H9 (cell line): ENCODE measurements around the gene FAM20A. TPM values are rescaled to one million over a fixed set of nuclear protein-coding genes. Genes with fewer than 3 reads are reported as not detected.

Experiments used
- DNase-seq: peaks from one replicate; pipeline ENCODE4 v3.0.0-alpha.2; 2017
- H2AFZ ChIP-seq: one replicate; pipeline ENCODE4 v1.6.1; 2013; ENCODE audit warnings: mild to moderate bottlenecking, low read length, control low read depth, moderate library complexity
- H2AK5ac ChIP-seq: 2 replicates; pipeline ENCODE4 v1.6.1; 2013; ENCODE audit warnings: low read length, control low read depth, mixed read lengths; ENCODE audit not compliant: insufficient read length
- H2BK120ac ChIP-seq: one replicate; pipeline ENCODE4 v1.6.1; 2013; ENCODE audit warnings: low read depth, mild to moderate bottlenecking, low read length, control low read depth, inconsistent platforms; ENCODE audit not compliant: poor library complexity, severe bottlenecking
- H2BK12ac ChIP-seq: 2 replicates; pipeline ENCODE4 v1.6.1; 2013; ENCODE audit warnings: low read length, control low read depth, mixed read lengths, low read depth; ENCODE audit not compliant: insufficient read length
- H2BK15ac ChIP-seq: 2 replicates; pipeline ENCODE4 v1.6.1; 2013; ENCODE audit warnings: low read depth, low read length, control low read depth
- H2BK20ac ChIP-seq: one replicate; pipeline ENCODE4 v1.6.1; 2013; ENCODE audit warnings: low read depth, mild to moderate bottlenecking, low read length, control low read depth, inconsistent platforms; ENCODE audit not compliant: poor library complexity, severe bottlenecking
- H2BK5ac ChIP-seq: 2 replicates; pipeline ENCODE4 v1.6.1; 2013; ENCODE audit warnings: low read length, control low read depth, mixed read lengths; ENCODE audit not compliant: insufficient read length
- H3K14ac ChIP-seq: 2 replicates; pipeline ENCODE4 v1.6.1; 2013; ENCODE audit warnings: low read length, control low read depth; ENCODE audit not compliant: insufficient read depth
- H3K18ac ChIP-seq: 2 replicates; pipeline ENCODE4 v1.6.1; 2013; ENCODE audit warnings: low read depth, mild to moderate bottlenecking, mixed read lengths, low read length, control low read depth; ENCODE audit not compliant: insufficient read length
- H3K23ac ChIP-seq: 2 replicates; pipeline ENCODE4 v1.6.1; 2013; ENCODE audit warnings: low read length, control low read depth, mixed read lengths, low read depth; ENCODE audit not compliant: insufficient read length
- H3K23me2 ChIP-seq: 2 replicates; pipeline ENCODE4 v1.6.1; 2013; ENCODE audit warnings: low read depth, mild to moderate bottlenecking, mixed read lengths, low read length, control low read depth; ENCODE audit not compliant: insufficient read length, poor library complexity, severe bottlenecking
- H3K27ac ChIP-seq: 2 replicates; pipeline ENCODE4 v1.5.1; 2013; ENCODE audit warnings: low read length, control low read depth, mixed read lengths, low read depth; ENCODE audit not compliant: insufficient read length
- H3K27me3 ChIP-seq: 2 replicates; pipeline ENCODE4 v1.6.1; 2013; ENCODE audit warnings: low read length, control low read depth, inconsistent platforms; ENCODE audit not compliant: insufficient read depth
- H3K4ac ChIP-seq: 2 replicates; pipeline ENCODE4 v1.6.1; 2013; ENCODE audit warnings: low read depth, mild to moderate bottlenecking, control low read depth, inconsistent platforms, low read length, moderate library complexity
- H3K4me1 ChIP-seq: 2 replicates; pipeline ENCODE4 v1.6.1; 2013; ENCODE audit warnings: low read length, control low read depth, inconsistent platforms; ENCODE audit not compliant: insufficient read depth
- H3K4me2 ChIP-seq: 2 replicates; pipeline ENCODE4 v1.6.1; 2013; ENCODE audit warnings: low read length, control low read depth, mixed read lengths; ENCODE audit not compliant: insufficient read length, insufficient read depth
- H3K56ac ChIP-seq: 2 replicates; pipeline ENCODE4 v1.6.1; 2013; ENCODE audit warnings: low read depth, mild to moderate bottlenecking, mixed read lengths, low read length, control low read depth; ENCODE audit not compliant: insufficient read length
- H3K79me1 ChIP-seq: 2 replicates; pipeline ENCODE4 v1.6.1; 2013; ENCODE audit warnings: low read depth, mild to moderate bottlenecking, moderate library complexity, low read length, control low read depth, inconsistent platforms; ENCODE audit not compliant: insufficient read depth, poor library complexity, severe bottlenecking
- H3K79me2 ChIP-seq: 2 replicates; pipeline ENCODE4 v1.6.1; 2013; ENCODE audit warnings: low read length, control low read depth, inconsistent platforms; ENCODE audit not compliant: insufficient read depth
- H3K9ac ChIP-seq: 2 replicates; pipeline ENCODE4 v1.6.1; 2013; ENCODE audit warnings: low read length, control low read depth, mixed read lengths; ENCODE audit not compliant: insufficient read length; ENCODE audit errors: extremely low read depth
- H3K9me3 ChIP-seq: one replicate; pipeline ENCODE4 v1.6.1; 2013; ENCODE audit warnings: low read depth, low read length, inconsistent platforms; ENCODE audit not compliant: control insufficient read depth
- H3T11ph ChIP-seq: one replicate; pipeline ENCODE4 v1.6.1; 2013; ENCODE audit warnings: mild to moderate bottlenecking, low read length, control low read depth, inconsistent platforms
- H4K20me1 ChIP-seq: one replicate; pipeline ENCODE4 v1.6.1; 2013; ENCODE audit not compliant: control insufficient read depth, insufficient read length, insufficient read depth
- H4K5ac ChIP-seq: 2 replicates; pipeline ENCODE4 v1.6.1; 2013; ENCODE audit warnings: low read depth, mild to moderate bottlenecking, mixed read lengths, low read length, control low read depth; ENCODE audit not compliant: insufficient read length
- H4K8ac ChIP-seq: replicated peaks from 2 replicates; pipeline ENCODE4 v1.6.1; 2013; ENCODE audit warnings: low read length, control low read depth, mixed read lengths, low read depth; ENCODE audit not compliant: insufficient read length
- H4K91ac ChIP-seq: 2 replicates; pipeline ENCODE4 v1.6.1; 2013; ENCODE audit warnings: low read depth, mild to moderate bottlenecking, moderate library complexity, mixed read lengths, low read length, control low read depth; ENCODE audit not compliant: insufficient read length
- H3K27ac Mint-ChIP-seq, 3 experiments: 2 replicates in 2 of 3; 3 replicates in 1 of 3; pipeline ENCODE4 v1.8.0; 2020 to 2021; ENCODE audit warnings: mixed read lengths in 3 of 3, mild to moderate bottlenecking in 1 of 3, moderate library complexity in 1 of 3
- H3K27me3 Mint-ChIP-seq: 2 replicates; pipeline ENCODE4 v1.8.0; 2021; ENCODE audit warnings: low read depth, mild to moderate bottlenecking, moderate library complexity, mixed read lengths
- H3K36me3 Mint-ChIP-seq, 3 experiments: 2 replicates in 2 of 3; 3 replicates in 1 of 3; pipeline ENCODE4 v1.8.0; 2020 to 2021; ENCODE audit warnings: low read depth in 3 of 3, mixed read lengths in 3 of 3; ENCODE audit not compliant: insufficient read depth in 1 of 3
- H3K4me1 Mint-ChIP-seq, 2 experiments: 2 replicates each; pipeline ENCODE4 v1.8.0; 2020; ENCODE audit warnings: mixed read lengths in 2 of 2
- H3K4me3 Mint-ChIP-seq, 2 experiments: 2 replicates in 1 of 2; 3 replicates in 1 of 2; pipeline ENCODE4 v1.8.0; 2020 to 2021; ENCODE audit warnings: mild to moderate bottlenecking in 2 of 2, mixed read lengths in 2 of 2, moderate library complexity in 1 of 2
- H3K9me3 Mint-ChIP-seq, 2 experiments: 2 replicates in 1 of 2; 3 replicates in 1 of 2; pipeline ENCODE4 v1.8.0; 2020; ENCODE audit warnings: mild to moderate bottlenecking in 2 of 2, mixed read lengths in 2 of 2, moderate library complexity in 1 of 2
- CTCF ChIP-seq: fragments of 200-600 bp; sonication (generic); conservative IDR thresholded peaks from 3 replicates; pipeline ENCODE4 v1.8.0; 2021; ENCODE audit warnings: antibody characterized with exemption, mild to moderate bottlenecking
- WGBS: extraction: QIAGEN DNeasy Blood & Tissue Kit; methylation state at CpG from one replicate; pipeline ENCODE4 v1.1.7; 2013; ENCODE audit warnings: missing lambda C conversion rate, low lambda C conversion rate, mixed read lengths; ENCODE audit not compliant: insufficient read length; ENCODE audit errors: extremely low coverage; 5-methylcytosine and 5-hydroxymethylcytosine counted together
- total RNA-seq: library from RNA; stranded (reverse); gene quantifications from 2 replicates; pipeline ENCODE4 v1.2.1, GENCODE V29; 2021

FAM20A gene
- total RNA-seq, 1 experiment from 2014 or later, result 34.4 TPM

GRCh38 chr17:68649324-68649723 is 48.2 kb upstream of the FAM20A start:
- Histone ChIP-seq H3T11ph (no peak overlapping the region), H2BK15ac (no peak overlapping the region), H4K91ac (no peak overlapping the region), H3K9me3 (no peaks in the 10 kb centered on the region), H3K4me1 (no peaks in the 10 kb centered on the region), H2AFZ (no peak overlapping the region), H3K23ac (no peak overlapping the region), H3K14ac (no peak overlapping the region), H3K79me1 (no peaks in the 10 kb centered on the region), H3K4ac (no peak overlapping the region), H4K5ac (no peak overlapping the region), H3K79me2 (no peaks in the 10 kb centered on the region), H2BK120ac (no peak overlapping the region), H2BK5ac (no peak overlapping the region), H3K27me3 (no peaks in the 10 kb centered on the region), H4K8ac (no peak overlapping the region), H2AK5ac (no peak overlapping the region), H3K18ac (no peak overlapping the region), H3K23me2 (no peaks in the 10 kb centered on the region), H3K27ac (no peak overlapping the region), H3K9ac (no peak overlapping the region), H3K56ac (no peak overlapping the region), H4K20me1 (no peaks in the 10 kb centered on the region), H2BK20ac (no peak overlapping the region), H3K4me2 (no peak overlapping the region), H2BK12ac (no peak overlapping the region)
- no peaks in the 10 kb centered on the region for H3K27me3 Mint-ChIP-seq
- H3K4me3 Mint-ChIP-seq, result no peak overlapping the region
- no peaks in the 10 kb centered on the region for H3K4me1 Mint-ChIP-seq
- WGBS, result no CpG with 5 or more reads among the region's 3 CpGs
- no peak for TF ChIP-seq CTCF
- peaks cover 0 to 10% (median 4%) of the 10 kb centered on the region in 3 experiments; a peak in 5 of 7 replicates for H3K36me3 Mint-ChIP-seq
- H3K27ac Mint-ChIP-seq, result no peak overlapping the region
- no peak for DNase-seq
- H3K9me3 Mint-ChIP-seq, result peaks cover 6 to 10% of the 10 kb centered on the region in 2 experiments
